HG03457 (cell line): ENCODE results near the gene VBP1.
A peak's percentile ranks its signal among the peaks of the same experiment; 100 is the strongest.
"Not testable (repeated sequence)": the region's sequence is repeated elsewhere in the genome, so short reads cannot be mapped to it uniquely, and the experiment has no call there.

Experiments used
- ATAC-seq: cut with Tn5 transposase; IDR thresholded peaks from one replicate; pipeline ENCODE4 v1.9.1; 2021; ENCODE audit warnings: moderate number of reproducible peaks; ENCODE audit not compliant: unreplicated experiment

The VBP1 gene

DNA sequence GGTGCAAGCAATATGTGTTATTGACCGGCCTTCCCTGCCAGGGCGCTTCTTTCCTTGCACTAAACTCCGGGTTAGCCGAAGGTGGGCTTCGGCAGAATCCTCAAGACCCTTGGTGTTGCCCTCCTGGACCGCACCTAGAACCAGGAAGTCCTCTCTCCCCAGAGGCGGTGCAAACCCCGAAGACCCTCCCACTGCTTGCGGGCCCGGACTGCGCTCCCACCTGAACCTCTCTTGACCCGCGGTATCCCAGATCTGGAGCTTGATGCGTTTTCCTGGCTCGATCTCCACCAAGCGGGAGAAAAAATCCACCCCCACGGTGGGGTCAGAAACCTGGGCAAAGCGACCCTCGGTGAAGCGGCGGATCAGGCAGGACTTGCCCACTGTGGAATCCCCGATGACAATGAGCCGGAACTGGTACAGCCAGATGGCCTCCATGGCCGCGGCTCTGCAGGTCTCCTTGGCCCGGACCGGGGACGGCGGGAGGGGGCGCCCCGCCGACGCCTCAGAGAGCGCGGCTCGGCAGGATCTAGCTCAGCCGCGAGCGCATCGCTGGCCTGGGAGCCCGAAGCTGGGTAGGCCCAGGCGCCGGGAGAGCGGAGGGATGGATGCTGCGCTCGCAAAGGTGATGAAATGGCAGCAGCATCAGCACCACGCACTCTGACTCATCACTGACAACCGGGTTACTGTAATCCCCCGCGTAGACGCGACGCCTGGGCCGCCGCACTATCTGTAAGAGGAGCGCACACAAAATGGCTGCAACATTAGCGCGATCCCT, 47.8 kb downstream of the VBP1 start, which contains the start of gene RAB39B:
TSS of gene RAB39B (minus strand) at position 638 of the 775 bp plus-strand sequence. CDS start at position 435, 203 bp downstream.
- ATAC-seq, result peak; percentile 87

DNA sequence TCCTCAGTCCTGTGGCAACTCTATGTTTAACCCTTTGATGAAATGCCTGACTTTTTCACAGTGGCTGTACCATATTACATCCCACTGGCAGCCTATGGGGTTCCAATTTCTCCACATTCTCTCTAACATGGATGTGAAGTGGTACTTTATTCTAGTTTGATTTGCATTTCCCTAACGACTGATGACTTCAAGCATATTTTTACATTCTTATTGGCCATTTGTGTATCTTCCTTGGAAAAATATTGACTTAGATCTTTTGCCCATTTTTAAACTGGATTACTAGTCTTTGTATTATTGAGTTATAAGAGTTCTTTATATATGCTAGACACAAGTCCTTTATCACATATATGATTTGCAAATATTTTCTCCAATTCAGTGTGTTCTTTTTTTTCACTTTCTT, 50.2 kb downstream of the VBP1 start:
- ATAC-seq, result no peak

- ATAC-seq, result not testable (repeated sequence)
Observed at GRCh38 chrX:155267995-155268394, 51.7 kb downstream of the VBP1 start.

DNA sequence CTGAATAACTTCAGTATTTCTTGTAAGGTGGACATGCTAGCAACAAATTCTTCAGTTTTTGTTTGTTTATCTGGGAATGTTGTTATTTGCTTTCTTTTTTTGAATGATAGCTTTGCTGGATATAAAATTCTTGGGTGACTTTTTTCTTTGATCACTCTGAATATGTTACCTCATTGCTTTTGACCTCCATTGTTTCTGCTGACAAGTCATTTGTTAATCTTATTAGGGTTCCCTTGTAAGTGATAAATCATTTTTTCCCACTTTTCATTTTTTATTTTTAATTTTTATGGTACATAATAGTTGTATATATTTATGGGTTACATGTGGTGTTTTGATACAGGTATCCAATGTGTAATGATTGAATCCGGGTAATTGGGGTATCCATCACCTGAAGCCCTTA, 54.7 kb downstream of the VBP1 start:
- ATAC-seq, result no peak

GRCh38 chrX:155279873-155280272, 63.6 kb downstream of the VBP1 start:
- no peak for ATAC-seq
